Ecto neural progenitor cell (in vitro differentiated cells): Measurements from ENCODE around the gene GCDH.
"Not testable (repeated sequence)": the region's sequence is repeated elsewhere in the genome, so short reads cannot be mapped to it uniquely, and the experiment has no call there.

Experiments used
- DNase-seq: peaks from one replicate; pipeline ENCODE4 v3.0.0-alpha.2; 2018; ENCODE audit warnings: low spot score

GCDH gene

DNA sequence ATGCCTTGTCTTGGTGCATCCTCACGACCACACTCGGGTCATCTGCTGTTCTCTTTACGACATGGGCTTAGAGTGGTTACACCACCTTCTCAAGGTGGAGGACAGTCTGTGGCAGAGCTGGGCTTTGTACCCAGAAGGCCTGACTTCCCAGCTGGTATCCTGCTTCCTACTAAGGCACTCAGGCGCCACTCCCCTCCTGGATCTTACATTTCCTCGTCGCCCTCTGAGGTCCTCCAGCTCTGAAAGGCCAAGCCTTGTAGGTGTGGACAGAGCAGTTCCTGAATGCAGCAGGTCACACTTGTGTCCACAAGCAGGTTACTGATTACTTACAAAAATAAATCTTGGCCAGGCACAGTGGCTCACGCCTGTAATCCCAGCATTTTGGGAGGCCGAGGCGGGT lies 16.2 kb downstream of the GCDH start:
- no peak for DNase-seq

GRCh38 chr19:12912571-12912970 lies 21.6 kb downstream of the GCDH start:
- no peak for DNase-seq

DNA sequence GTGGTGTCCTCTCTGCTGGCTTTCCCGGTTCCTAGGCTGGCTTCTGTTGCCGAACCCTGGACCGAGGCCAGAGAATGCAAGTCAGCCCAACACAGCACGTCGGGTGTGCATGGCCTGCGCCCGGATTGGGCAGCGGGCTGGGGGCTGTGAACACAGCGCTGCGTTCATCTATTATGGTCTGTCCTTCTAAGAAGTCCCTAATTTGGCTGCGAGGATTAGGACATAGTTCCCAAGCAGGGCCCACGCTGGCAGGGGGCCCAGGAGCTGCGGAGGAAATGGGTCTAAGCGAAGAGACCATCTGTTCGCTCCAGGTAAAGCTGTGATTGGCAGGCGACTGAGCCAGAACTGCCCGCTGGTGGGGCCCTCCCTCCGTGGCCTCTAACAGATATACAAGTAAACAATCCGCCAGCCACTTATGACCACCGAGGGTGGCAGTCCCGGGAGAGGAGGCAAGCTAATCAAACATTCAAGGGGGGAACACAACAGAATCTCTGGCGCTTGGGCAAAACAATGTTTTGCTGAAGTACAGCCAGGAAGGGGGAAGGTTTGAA lies 22.1 kb downstream of the GCDH start:
- peak; percentile 68 for DNase-seq

- no peak for DNase-seq
Measured at GRCh38 chr19:12913851-12914690, 23.1 kb downstream of the GCDH start.

DNA sequence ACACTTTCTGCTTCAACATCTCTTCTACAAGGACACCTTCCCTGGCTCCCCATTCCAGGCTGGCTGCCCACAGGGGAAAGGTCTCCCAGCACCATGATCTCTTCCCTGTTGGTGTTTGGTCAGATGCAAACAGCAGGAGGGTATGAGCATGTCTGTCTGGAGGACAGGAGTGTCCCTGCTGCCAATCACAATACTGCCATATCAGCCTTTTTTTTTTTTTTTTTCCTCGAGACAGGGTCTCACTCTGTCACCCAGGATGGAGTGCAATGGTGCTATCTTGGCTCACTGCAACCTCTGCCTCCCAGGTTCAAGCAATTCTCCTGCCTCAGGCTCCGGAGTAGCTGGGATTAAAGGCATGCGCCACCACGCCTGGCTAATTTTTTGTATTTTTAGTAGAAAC lies 24.9 kb downstream of the GCDH start:
- DNase-seq: not testable (repeated sequence)

GRCh38 chr19:12918253-12918652 lies 27.3 kb downstream of the GCDH start:
- DNase-seq: no peak

DNA sequence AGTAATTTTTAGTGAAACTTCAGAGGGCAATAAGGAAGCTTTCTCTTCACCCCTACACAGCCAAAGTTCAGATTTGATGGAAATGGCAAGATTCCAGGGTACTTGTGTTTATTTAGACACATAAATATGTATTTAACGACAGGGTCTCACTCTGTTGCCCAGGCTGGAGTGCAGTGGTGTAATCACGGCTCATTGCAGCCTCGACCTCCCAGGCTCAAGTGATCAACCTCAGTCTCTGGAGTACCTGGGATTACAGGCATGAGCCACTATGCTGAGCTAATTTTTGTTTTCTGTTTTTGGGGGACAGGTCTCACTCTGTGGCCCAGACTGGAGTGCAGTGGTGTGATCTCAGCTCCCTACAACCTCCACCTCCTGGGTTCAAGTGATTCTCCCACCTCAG lies 30.1 kb downstream of the GCDH start:
- no peak for DNase-seq

- no peak for DNase-seq
Measured at GRCh38 chr19:12922959-12923358, 32.0 kb downstream of the GCDH start.

- no peak for DNase-seq
Measured at GRCh38 chr19:12924621-12925310, 33.8 kb downstream of the GCDH start.

- DNase-seq: no peak
Measured at GRCh38 chr19:12930002-12930645, 39.2 kb downstream of the GCDH start.

GRCh38 chr19:12932392-12933286 lies 41.7 kb downstream of the GCDH start:
- DNase-seq: no peak

- DNase-seq: peak; percentile 92
Measured at GRCh38 chr19:12933287-12934072, 42.5 kb downstream of the GCDH start, which contains the start of gene FARSA. Gene FARSA (minus strand): TSS chr19:12933711. CDS start chr19:12933696, 15 bp downstream.

- no peak for DNase-seq
Measured at GRCh38 chr19:12935071-12935470, 44.1 kb downstream of the GCDH start.

- no peak for DNase-seq
Measured at GRCh38 chr19:12936582-12936981, 45.6 kb downstream of the GCDH start.

GRCh38 chr19:12937093-12937926 lies 46.4 kb downstream of the GCDH start:
- no peak for DNase-seq

DNA sequence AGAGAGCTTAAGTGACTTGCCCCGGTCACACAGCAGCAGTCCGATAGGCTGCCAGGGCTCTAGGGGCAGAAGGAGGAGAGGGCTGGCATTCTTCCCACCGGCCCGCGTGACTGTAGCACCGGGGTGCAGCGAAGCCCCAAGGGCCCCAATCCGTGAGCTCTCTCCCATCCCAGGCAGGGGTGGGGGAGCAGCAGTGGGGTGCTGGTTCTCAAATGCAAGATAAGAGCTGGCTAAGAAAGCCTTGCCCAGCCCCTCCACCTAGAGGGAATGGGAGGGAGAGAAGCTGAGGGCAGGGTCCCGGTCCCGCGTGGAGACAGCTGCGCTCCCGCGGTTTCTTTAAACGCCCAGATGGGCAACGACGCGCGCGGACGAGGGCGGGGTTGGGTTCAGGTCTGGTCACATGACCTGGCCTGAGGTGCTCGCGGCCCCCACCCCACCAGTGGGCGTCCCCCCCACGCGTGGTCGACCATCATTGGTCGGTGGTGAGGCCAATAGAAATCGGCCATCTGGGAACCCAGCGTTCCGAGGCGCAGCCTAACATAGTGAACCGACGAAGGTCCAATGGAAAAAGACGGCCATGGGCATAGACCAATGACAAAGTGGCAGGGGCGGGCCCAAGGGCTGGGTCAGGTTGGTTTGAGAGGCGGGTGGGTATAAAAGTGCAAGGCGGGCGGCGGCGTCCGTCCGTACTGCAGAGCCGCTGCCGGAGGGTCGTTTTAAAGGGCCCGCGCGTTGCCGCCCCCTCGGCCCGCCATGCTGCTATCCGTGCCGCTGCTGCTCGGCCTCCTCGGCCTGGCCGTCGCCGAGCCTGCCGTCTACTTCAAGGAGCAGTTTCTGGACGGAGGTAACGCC lies 47.2 kb downstream of the GCDH start, which contains the start of gene CALR:
TSS of gene CALR (plus strand) at position 683 of the 852 bp plus-strand sequence. CDS start at position 754, 71 bp downstream.
- DNase-seq: peak; percentile 99

- DNase-seq: no peak
Measured at GRCh38 chr19:12938779-12939601, 48.0 kb downstream of the GCDH start.

- no peak for DNase-seq
Measured at GRCh38 chr19:12939975-12940423, 49.0 kb downstream of the GCDH start.
